Activated T-helper 1 cell treated with anti-CD3 and anti-CD28 coated beads, Interleukin-12 subunit alpha, Interleukin-12 subunit beta, Interleukin-2, Interleukin-4 antibody, amounts not matched to agents 30 ng/mL and 10 ng/mL and 1 ng/mL, durations not matched to agents 14 hours and 24 hours and 36 hours (primary cell): ENCODE results near the gene AREG. TPM values are rescaled to one million over a fixed set of nuclear protein-coding genes. Genes with fewer than 3 reads are reported as not detected.

Source experiments
- DNase-seq: peaks from one replicate; pipeline ENCODE4 v3.0.0; 2021; ENCODE audit warnings: low spot score
- H3K27ac Mint-ChIP-seq: one replicate; pipeline ENCODE4 v1.8.0; 2021; ENCODE audit warnings: mild to moderate bottlenecking, mixed read lengths
- H3K27me3 Mint-ChIP-seq: one replicate; pipeline ENCODE4 v1.8.0; 2022; ENCODE audit warnings: mild to moderate bottlenecking, moderate library complexity, mixed read lengths; ENCODE audit not compliant: insufficient read depth
- H3K36me3 Mint-ChIP-seq: one replicate; pipeline ENCODE4 v1.8.0; 2021; ENCODE audit warnings: low read depth, mixed read lengths
- H3K4me1 Mint-ChIP-seq: one replicate; pipeline ENCODE4 v1.8.0; 2021; ENCODE audit warnings: low read depth, mixed read lengths
- H3K4me3 Mint-ChIP-seq: one replicate; pipeline ENCODE4 v1.8.0; 2021; ENCODE audit warnings: mild to moderate bottlenecking, moderate library complexity, mixed read lengths
- H3K9me3 Mint-ChIP-seq: one replicate; pipeline ENCODE4 v1.8.0; 2021; ENCODE audit warnings: mixed read lengths
- intact Hi-C: fragments of 100-400 bp; cut with micrococcal nuclease; formaldehyde crosslinking; loops from one replicate; pipeline ENCODE4 v1.15.1; 2024
- total RNA-seq: library from RNA; stranded (reverse); gene quantifications from 2 replicates; pipeline ENCODE4 v1.2.3, GENCODE V29; 2022

AREG gene
- total RNA-seq, 1 donor from 2014 or later, result 1.5 TPM

GRCh38 chr4:74415602-74416300 is 29.2 kb upstream of the AREG start:
- intact Hi-C loops, result no loop called here
- H3K27me3 Mint-ChIP-seq, result peaks cover 5% of the 10 kb centered on the region
- no peak for DNase-seq
- no peaks in the 10 kb centered on the region for H3K36me3 Mint-ChIP-seq
- no peak overlapping the region for H3K4me3 Mint-ChIP-seq
- H3K27ac Mint-ChIP-seq, result no peak overlapping the region
- H3K4me1 Mint-ChIP-seq, result no peaks in the 10 kb centered on the region
- no peaks in the 10 kb centered on the region for H3K9me3 Mint-ChIP-seq

GRCh38 chr4:74418063-74418670 is 26.8 kb upstream of the AREG start:
- H3K27me3 Mint-ChIP-seq, result peaks cover 2% of the 10 kb centered on the region
- H3K27ac Mint-ChIP-seq, result no peak overlapping the region
- H3K9me3 Mint-ChIP-seq, result no peaks in the 10 kb centered on the region
- intact Hi-C loops, result no loop called here
- H3K4me1 Mint-ChIP-seq, result no peaks in the 10 kb centered on the region
- no peak overlapping the region for H3K4me3 Mint-ChIP-seq
- H3K36me3 Mint-ChIP-seq, result no peaks in the 10 kb centered on the region
- DNase-seq, result no peak

- H3K27me3 Mint-ChIP-seq, result no peaks in the 10 kb centered on the region
- H3K9me3 Mint-ChIP-seq, result no peaks in the 10 kb centered on the region
- intact Hi-C loops, result no loop called here
- no peak overlapping the region for H3K27ac Mint-ChIP-seq
- H3K36me3 Mint-ChIP-seq, result no peaks in the 10 kb centered on the region
- no peaks in the 10 kb centered on the region for H3K4me1 Mint-ChIP-seq
- no peak for DNase-seq
- no peak overlapping the region for H3K4me3 Mint-ChIP-seq
These were observed 24.1 kb upstream of the AREG start for GRCh38 chr4:74420863-74421262.

GRCh38 chr4:74423104-74423503 is 21.8 kb upstream of the AREG start:
- Mint-ChIP-seq H3K36me3 (no peaks in the 10 kb centered on the region), H3K4me3 (no peak overlapping the region), H3K27me3 (no peaks in the 10 kb centered on the region), H3K4me1 (no peaks in the 10 kb centered on the region), H3K9me3 (no peaks in the 10 kb centered on the region), H3K27ac (no peak overlapping the region)
- intact Hi-C loops, result no loop called here
- no peak for DNase-seq

GRCh38 chr4:74424111-74424510 is 20.8 kb upstream of the AREG start:
- no peak for DNase-seq
- no peak overlapping the region for H3K4me3 Mint-ChIP-seq
- H3K4me1 Mint-ChIP-seq, result no peaks in the 10 kb centered on the region

GRCh38 chr4:74426101-74426500 is 18.8 kb upstream of the AREG start:
- H3K4me3 Mint-ChIP-seq, result no peak overlapping the region
- no peaks in the 10 kb centered on the region for H3K9me3 Mint-ChIP-seq
- DNase-seq, result no peak
- no peaks in the 10 kb centered on the region for H3K36me3 Mint-ChIP-seq
- no peaks in the 10 kb centered on the region for H3K4me1 Mint-ChIP-seq
- intact Hi-C loops, result no loop called here
- no peak overlapping the region for H3K27ac Mint-ChIP-seq
- H3K27me3 Mint-ChIP-seq, result peaks cover 4% of the 10 kb centered on the region

More at GRCh38 chr4:74424111-74424510, 20.8 kb upstream of the AREG start:
- H3K27me3 Mint-ChIP-seq, result peaks cover 4% of the 10 kb centered on the region
- intact Hi-C loops, result no loop called here
- no peaks in the 10 kb centered on the region for H3K36me3 Mint-ChIP-seq
- no peaks in the 10 kb centered on the region for H3K9me3 Mint-ChIP-seq
- no peak overlapping the region for H3K27ac Mint-ChIP-seq

GRCh38 chr4:74428276-74428675 is 16.7 kb upstream of the AREG start:
- intact Hi-C loops, result no loop called here
- Mint-ChIP-seq H3K36me3 (no peaks in the 10 kb centered on the region), H3K4me3 (no peak overlapping the region), H3K4me1 (no peaks in the 10 kb centered on the region), H3K9me3 (no peaks in the 10 kb centered on the region), H3K27ac (no peak overlapping the region), H3K27me3 (peaks cover 4% of the 10 kb centered on the region)
- DNase-seq, result no peak

GRCh38 chr4:74431113-74431826 is 13.7 kb upstream of the AREG start:
- no peak for DNase-seq
- Mint-ChIP-seq H3K36me3 (no peaks in the 10 kb centered on the region), H3K27me3 (peaks cover 4% of the 10 kb centered on the region), H3K27ac (no peak overlapping the region), H3K4me3 (no peak overlapping the region), H3K4me1 (no peaks in the 10 kb centered on the region), H3K9me3 (no peaks in the 10 kb centered on the region)
- intact Hi-C loops, result no loop called here

- Mint-ChIP-seq H3K9me3 (no peaks in the 10 kb centered on the region), H3K4me1 (no peaks in the 10 kb centered on the region), H3K27me3 (peaks cover 4% of the 10 kb centered on the region), H3K4me3 (no peak overlapping the region), H3K36me3 (no peaks in the 10 kb centered on the region), H3K27ac (no peak overlapping the region)
- DNase-seq, result no peak
- intact Hi-C loops, result no loop called here
These were observed 11.9 kb upstream of the AREG start for GRCh38 chr4:74433043-74433442.

GRCh38 chr4:74433541-74434172 is 11.3 kb upstream of the AREG start:
- no peaks in the 10 kb centered on the region for H3K36me3 Mint-ChIP-seq
- no peak overlapping the region for H3K27ac Mint-ChIP-seq
- no peak overlapping the region for H3K4me3 Mint-ChIP-seq
- DNase-seq, result no peak
- H3K9me3 Mint-ChIP-seq, result no peaks in the 10 kb centered on the region
- intact Hi-C loops, result no loop called here
- no peaks in the 10 kb centered on the region for H3K4me1 Mint-ChIP-seq
- peaks cover under 1% of the 10 kb centered on the region for H3K27me3 Mint-ChIP-seq

GRCh38 chr4:74435296-74435695 is 9.6 kb upstream of the AREG start:
- H3K27ac Mint-ChIP-seq, result no peak overlapping the region
- H3K27me3 Mint-ChIP-seq, result no peaks in the 10 kb centered on the region
- H3K9me3 Mint-ChIP-seq, result no peaks in the 10 kb centered on the region
- no peak overlapping the region for H3K4me3 Mint-ChIP-seq
- intact Hi-C loops, result no loop called here
- H3K36me3 Mint-ChIP-seq, result no peaks in the 10 kb centered on the region
- no peaks in the 10 kb centered on the region for H3K4me1 Mint-ChIP-seq
- DNase-seq, result no peak

GRCh38 chr4:74437866-74438265 is 7.1 kb upstream of the AREG start:
- intact Hi-C loops, result no loop called here
- Mint-ChIP-seq H3K27me3 (no peaks in the 10 kb centered on the region), H3K4me3 (no peak overlapping the region), H3K36me3 (no peaks in the 10 kb centered on the region), H3K9me3 (no peaks in the 10 kb centered on the region), H3K27ac (no peak overlapping the region), H3K4me1 (no peaks in the 10 kb centered on the region)
- DNase-seq, result no peak

GRCh38 chr4:74438661-74439060 is 6.3 kb upstream of the AREG start:
- Mint-ChIP-seq H3K27ac (no peak overlapping the region), H3K4me3 (no peak overlapping the region), H3K4me1 (no peaks in the 10 kb centered on the region), H3K9me3 (no peaks in the 10 kb centered on the region), H3K27me3 (no peaks in the 10 kb centered on the region), H3K36me3 (no peaks in the 10 kb centered on the region)
- no peak for DNase-seq
- intact Hi-C loops, result no loop called here
